H1 (cell line): ENCODE measurements around the gene IGSF23. TPM values are rescaled to one million over a fixed set of nuclear protein-coding genes. Genes with fewer than 3 reads are reported as not detected.

Experiments used
- CTCF ChIA-PET: fragments of 300-600 bp; sonication (Branson Sonifier 250); formaldehyde crosslinking; loops from one replicate; lab custom pipeline; 2021; ENCODE audit not compliant: partially characterized antibody; lab: Charles Lee
- POLR2A ChIA-PET: fragments of 300-600 bp; sonication (Branson Sonifier 250); formaldehyde crosslinking; loops from one replicate; lab custom pipeline; 2021; ENCODE audit warnings: inconsistent platforms; ENCODE audit not compliant: partially characterized antibody; lab: Charles Lee
- DNase-seq, 2 experiments: peaks; one replicate each; pipeline versions ENCODE4 v3.0.0 to v3.0.0-alpha.2; 2010 to 2022; ENCODE audit warnings: low spot score in 2 of 2, low read depth in 1 of 2, mixed read lengths in 1 of 2
- FAIRE-seq: peaks from 2 replicates; lab custom pipeline; 2011; peaks lifted over from hg19 to GRCh38; lab: Jason Lieb, UNC
- H2AFZ ChIP-seq: 2 replicates; pipeline ENCODE4 v1.8.1; 2012; ENCODE audit warnings: low read length, inconsistent platforms
- H2AK5ac ChIP-seq: 2 replicates; pipeline ENCODE4 v1.6.1; 2013; ENCODE audit warnings: low read depth, low read length
- H2BK120ac ChIP-seq: replicated peaks from 2 replicates; pipeline ENCODE3; 2013; ENCODE audit warnings: low read depth, low read length, inconsistent platforms
- H2BK12ac ChIP-seq: 2 replicates; pipeline ENCODE4 v1.6.1; 2013; ENCODE audit warnings: low read depth, low read length
- H2BK15ac ChIP-seq: 2 replicates; pipeline ENCODE4 v1.6.1; 2013; ENCODE audit warnings: low read length
- H2BK20ac ChIP-seq: 2 replicates; pipeline ENCODE4 v1.6.1; 2013; ENCODE audit warnings: low read length
- H2BK5ac ChIP-seq: 2 replicates; pipeline ENCODE4 v1.6.1; 2013; ENCODE audit warnings: low read depth, low read length
- H3K14ac ChIP-seq: 2 replicates; pipeline ENCODE4 v1.6.1; 2013; ENCODE audit warnings: inconsistent platforms; ENCODE audit not compliant: insufficient read length
- H3K18ac ChIP-seq: 2 replicates; pipeline ENCODE4 v1.6.1; 2013; ENCODE audit warnings: low read length; ENCODE audit errors: extremely low read depth
- H3K23ac ChIP-seq: 2 replicates; pipeline ENCODE4 v1.6.1; 2013; ENCODE audit warnings: inconsistent platforms; ENCODE audit not compliant: insufficient read length
- H3K23me2 ChIP-seq: 2 replicates; pipeline ENCODE4 v1.6.1; 2013; ENCODE audit warnings: low read depth, low read length
- H3K27ac ChIP-seq: 2 replicates; pipeline ENCODE4 v1.6.1; 2011; ENCODE audit warnings: low read depth, low read length, inconsistent platforms
- H3K27me3 ChIP-seq, 4 experiments: replicated peaks in 1 of 4; 1 replicate in 1 of 4; 2 replicates in 3 of 4; pipeline versions ENCODE4 v1.6.1 to v1.8.1; 2011 to 2013; ENCODE audit warnings: low read length in 3 of 4, mild to moderate bottlenecking in 3 of 4, inconsistent platforms in 2 of 4, mixed read lengths in 2 of 4, moderate library complexity in 1 of 4; ENCODE audit not compliant: control insufficient read depth in 3 of 4, insufficient read depth in 3 of 4; ENCODE audit errors: extremely low read depth in 1 of 4
- H3K36me3 ChIP-seq, 4 experiments: 2 replicates each; pipeline versions ENCODE4 v1.6.1 to v1.8.1; 2011 to 2013; ENCODE audit warnings: mild to moderate bottlenecking in 4 of 4, low read length in 3 of 4, moderate library complexity in 2 of 4, control low read depth in 1 of 4, inconsistent platforms in 1 of 4; ENCODE audit not compliant: insufficient read depth in 4 of 4, control insufficient read depth in 2 of 4
- H3K4ac ChIP-seq: replicated peaks from 2 replicates; pipeline ENCODE3; 2013; ENCODE audit warnings: low read length, low read depth, mixed read lengths, inconsistent platforms; ENCODE audit not compliant: insufficient read length
- H3K4me1 ChIP-seq, 4 experiments: replicated peaks in 1 of 4; 1 replicate in 1 of 4; 2 replicates in 3 of 4; pipeline versions ENCODE4 v1.6.1 to v1.8.1; 2011 to 2013; ENCODE audit warnings: low read length in 3 of 4, inconsistent platforms in 2 of 4, mixed read lengths in 1 of 4; ENCODE audit not compliant: insufficient read depth in 4 of 4, control insufficient read depth in 3 of 4
- H3K4me2 ChIP-seq, 2 experiments: 2 replicates each; pipeline versions ENCODE4 v1.6.1 to v1.8.1; 2011 to 2013; ENCODE audit warnings: low read depth in 2 of 2, low read length in 2 of 2, control low read depth in 1 of 2, inconsistent platforms in 1 of 2, mild to moderate bottlenecking in 1 of 2; ENCODE audit not compliant: insufficient read depth in 1 of 2
- H3K4me3 ChIP-seq, 4 experiments: fragments of 200-600, 300-600 bp in 1 of 4; sonication (generic), shearing (Covaris generic), sonication (Bioruptor Twin) in 1 of 4; 2 replicates each; pipeline versions ENCODE4 v1.5.1 to v1.8.1; 2011 to 2016; ENCODE audit warnings: low read length in 4 of 4, low read depth in 3 of 4, control low read depth in 2 of 4, inconsistent platforms in 2 of 4, mild to moderate bottlenecking in 2 of 4, mixed read lengths in 1 of 4, moderate library complexity in 1 of 4; ENCODE audit not compliant: insufficient read depth in 2 of 4; ENCODE audit errors: extremely low read depth in 1 of 4
- H3K56ac ChIP-seq: replicated peaks from 2 replicates; pipeline ENCODE3; 2013; ENCODE audit warnings: low read depth, mild to moderate bottlenecking, mixed read lengths, low read length, inconsistent platforms; ENCODE audit not compliant: insufficient read length
- H3K79me1 ChIP-seq: 2 replicates; pipeline ENCODE4 v1.6.1; 2013; ENCODE audit warnings: low read depth, low read length, control low read depth
- H3K79me2 ChIP-seq, 2 experiments: 2 replicates each; pipeline versions ENCODE4 v1.6.1 to v1.8.1; 2012 to 2013; ENCODE audit warnings: low read length in 2 of 2, mild to moderate bottlenecking in 2 of 2, inconsistent platforms in 1 of 2; ENCODE audit not compliant: insufficient read depth in 2 of 2, control insufficient read depth in 1 of 2
- H3K9ac ChIP-seq, 4 experiments: replicated peaks in 1 of 4; 1 replicate in 1 of 4; 2 replicates in 3 of 4; pipeline versions ENCODE4 v1.6.1 to v1.8.1; 2011 to 2013; ENCODE audit warnings: low read depth in 3 of 4, low read length in 3 of 4, control low read depth in 2 of 4, mild to moderate bottlenecking in 2 of 4, moderate library complexity in 2 of 4, inconsistent platforms in 1 of 4; ENCODE audit errors: extremely low read depth in 1 of 4
- H3K9me3 ChIP-seq, 2 experiments: 2 replicates each; pipeline versions ENCODE4 v1.6.1 to v1.8.1; 2012 to 2013; ENCODE audit warnings: mild to moderate bottlenecking in 2 of 2, moderate library complexity in 2 of 2, control low read depth in 1 of 2, inconsistent platforms in 1 of 2, low read depth in 1 of 2, low read length in 1 of 2, mixed read lengths in 1 of 2; ENCODE audit not compliant: insufficient read depth in 2 of 2
- H4K20me1 ChIP-seq, 2 experiments: replicated peaks in 1 of 2; 2 replicates each; pipeline versions ENCODE3 to v1.8.1; 2011 to 2013; ENCODE audit warnings: inconsistent platforms in 2 of 2, low read length in 2 of 2, mild to moderate bottlenecking in 1 of 2; ENCODE audit not compliant: insufficient read depth in 2 of 2, control insufficient read depth in 1 of 2
- H4K5ac ChIP-seq: 2 replicates; pipeline ENCODE4 v1.6.1; 2013; ENCODE audit warnings: low read length, low read depth, mixed read lengths, inconsistent platforms; ENCODE audit not compliant: insufficient read length
- H4K8ac ChIP-seq: 2 replicates; pipeline ENCODE4 v1.8.0; 2013; ENCODE audit warnings: mild to moderate bottlenecking, moderate library complexity, low read length, inconsistent platforms; ENCODE audit not compliant: insufficient read depth; ENCODE audit errors: extremely low read depth
- H4K91ac ChIP-seq: replicated peaks from 2 replicates; pipeline ENCODE3; 2013; ENCODE audit warnings: low read length, mixed read lengths, inconsistent platforms; ENCODE audit not compliant: insufficient read length
- RNF2 ChIP-seq: fragments of 200-900, 300-1000 bp; sonication (generic); IDR thresholded peaks from 2 replicates; pipeline ENCODE4 v1.7.1; 2016; ENCODE audit warnings: borderline replicate concordance, low read depth, mild to moderate bottlenecking, antibody characterized with exemption, low read length; ENCODE audit not compliant: poor library complexity, severe bottlenecking; ENCODE audit errors: missing control alignments
- WGBS, 2 experiments: shearing (Covaris generic) in 1 of 2; methylation state at CpG; one replicate each; pipeline versions ENCODE4 v1.1.6 to v1.1.7; 2013 to 2015; ENCODE audit warnings: low lambda C conversion rate in 2 of 2, mixed read lengths in 2 of 2, inconsistent platforms in 1 of 2, low coverage in 1 of 2, missing lambda C conversion rate in 1 of 2; ENCODE audit not compliant: insufficient replicate concordance in 2 of 2, insufficient coverage in 1 of 2, insufficient read length in 1 of 2; ENCODE audit errors: extremely low coverage in 1 of 2, missing lambda C conversion rate in 1 of 2; 5-methylcytosine and 5-hydroxymethylcytosine counted together
- polyA plus RNA-seq, 7 experiments: library from polyadenylated mRNA; depleted of rRNA in 3 of 7; stranded (reverse) in 5 of 7; unstranded in 2 of 7; fragments of >200 nt in 5 of 7; fragments of 200-250 nt in 2 of 7; gene quantifications; 1 replicate in 5 of 7; 2 replicates in 1 of 7; 4 replicates in 1 of 7; pipeline versions ENCODE4 v1.2.1 to v1.2.3, GENCODE V29; 2011 to 2013; ENCODE audit warnings: missing spikeins in 2 of 7, mixed read lengths in 2 of 7
- total RNA-seq: library from RNA; stranded (reverse); fragmentation: NEBNext Ultra II Directional; extraction: Animal tissue kit (Norgen Biotek cat#: 25700); gene quantifications from 2 replicates; pipeline ENCODE4 v1.2.1, GENCODE V29; 2021

IGSF23 gene
- total and polyA plus RNA-seq, 2 of the 8 experiments (the other 6 are each of a cell fraction or from before 2014, with no cell fraction given): not detected

DNA sequence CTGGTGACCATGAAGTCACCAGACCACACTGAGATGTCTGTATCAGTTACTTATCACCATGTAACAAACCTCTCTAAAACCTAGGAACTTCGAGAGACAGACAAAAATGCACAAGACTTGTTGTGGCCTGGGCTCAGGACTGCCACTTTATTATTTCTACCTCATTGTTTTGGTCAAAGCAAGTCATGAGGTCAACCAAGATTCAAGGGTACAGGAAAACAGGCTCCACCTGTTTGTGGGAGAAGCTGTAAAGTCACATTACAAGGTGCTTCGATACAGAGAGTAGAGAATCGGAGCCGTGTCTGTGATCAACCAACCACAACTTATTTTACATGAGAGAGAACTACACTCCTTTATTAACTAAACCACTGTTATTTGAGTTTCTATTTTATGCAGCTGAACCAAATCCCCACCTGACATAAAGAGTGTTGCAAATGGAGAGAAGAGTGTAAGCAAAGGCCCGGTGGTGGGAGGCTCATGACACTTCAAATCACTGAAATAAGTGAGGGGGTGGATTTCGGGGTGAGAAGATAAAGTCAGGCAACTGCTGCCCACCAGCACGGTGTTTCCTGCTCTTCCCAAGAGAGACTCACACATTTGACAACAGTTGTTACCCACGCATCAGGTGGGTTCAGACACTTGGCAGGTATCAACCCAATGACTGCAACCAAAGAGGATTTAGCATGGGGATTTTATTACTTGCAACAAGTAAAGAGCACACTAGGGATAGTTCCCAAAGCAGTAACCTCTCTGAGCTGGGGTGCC is 39.0 kb upstream of the IGSF23 start:
- H2BK15ac ChIP-seq: 0 out of 2 replicates have a peak overlapping the region, but pooled peaks have one; percentile 21
- no peak overlapping the region for H3K4me3 ChIP-seq
- H3K23me2 ChIP-seq: no peaks in the 10 kb centered on the region
- POLR2A ChIA-PET: interaction anchor here (0.6 to 0.7 kb wide), 2 partner anchors 83 to 1627 kb away, joined by 3 read pairs; no protein-coding TSS in a partner anchor
- no peak overlapping the region for H2BK12ac ChIP-seq
- no peak overlapping the region for H4K8ac ChIP-seq
- FAIRE-seq: no peak
- no peak overlapping the region for H2BK5ac ChIP-seq
- no peak overlapping the region for H3K4ac ChIP-seq
- no peaks in the 10 kb centered on the region for H3K9me3 ChIP-seq
- H3K56ac ChIP-seq: no peak overlapping the region
- no peak overlapping the region for H3K9ac ChIP-seq
- no peak overlapping the region for H3K4me2 ChIP-seq
- WGBS, 2 experiments: 88% methylated on average over 8 of the region's 8 CpGs; no CpG with 5 or more reads in 1 of the 2 experiments
- no peak overlapping the region for H3K14ac ChIP-seq
- H3K4me1 ChIP-seq: no peaks in the 10 kb centered on the region
- H3K36me3 ChIP-seq: no peaks in the 10 kb centered on the region
- H4K5ac ChIP-seq: no peak overlapping the region
- no peak overlapping the region for H4K91ac ChIP-seq
- H2BK20ac ChIP-seq: no peak overlapping the region
- H3K23ac ChIP-seq: no peak overlapping the region
- no peak overlapping the region for H2AK5ac ChIP-seq
- no peak overlapping the region for H2BK120ac ChIP-seq
- no peaks in the 10 kb centered on the region for H3K27me3 ChIP-seq
- no peaks in the 10 kb centered on the region for H4K20me1 ChIP-seq
- TF ChIP-seq RNF2: no peak
- DNase-seq: no peak
- no peaks in the 10 kb centered on the region for H3K79me2 ChIP-seq
- no peak overlapping the region for H2AFZ ChIP-seq
- no peaks in the 10 kb centered on the region for H3K79me1 ChIP-seq
- CTCF ChIA-PET: interaction anchor here (0.6 to 2.5 kb wide), 10 partner anchors 9 to 820 kb away, joined by 3 to 18 read pairs (median 3); no protein-coding TSS in a partner anchor
- H3K27ac ChIP-seq: no peak overlapping the region
- H3K18ac ChIP-seq: no peak overlapping the region
